Small intestine (tissue), 7 donors: ENCODE data around the gene TPM3. TPM values are rescaled to one million over a fixed set of nuclear protein-coding genes. Genes with fewer than 3 reads are reported as not detected.
A peak's percentile ranks its signal among the peaks of the same experiment; 100 is the strongest.
"Not testable (repeated sequence)": the region's sequence is repeated elsewhere in the genome, so short reads cannot be mapped to it uniquely, and the experiment has no call there.

ENCODE experiments used
- DNase-seq, 2 donors: peaks; one replicate each; pipeline versions ENCODE4 v3.0.0 to v3.0.0-alpha.2; 2013
- FAIRE-seq: peaks from 2 replicates; lab custom pipeline; 2012; peaks lifted over from hg19 to GRCh38; lab: Jason Lieb, UNC
- H3K27ac ChIP-seq, 3 donors: one replicate each; pipeline ENCODE4 v1.5.1; 2013; ENCODE audit warnings: low read length in 2 of 3, mild to moderate bottlenecking in 2 of 3, control low read depth in 1 of 3, inconsistent platforms in 1 of 3, low read depth in 1 of 3, moderate library complexity in 1 of 3
- H3K27me3 ChIP-seq, 3 donors: one replicate each; pipeline ENCODE4 v1.6.1; 2013; ENCODE audit warnings: low read length in 3 of 3, inconsistent platforms in 1 of 3; ENCODE audit not compliant: control insufficient read depth in 3 of 3, insufficient read depth in 3 of 3
- H3K36me3 ChIP-seq, 3 donors: one replicate each; pipeline ENCODE4 v1.6.1; 2013; ENCODE audit warnings: low read length in 3 of 3, inconsistent platforms in 1 of 3, low read depth in 1 of 3, mild to moderate bottlenecking in 1 of 3, moderate library complexity in 1 of 3; ENCODE audit not compliant: control insufficient read depth in 3 of 3, insufficient read depth in 2 of 3
- H3K4me1 ChIP-seq, 3 donors: one replicate each; pipeline ENCODE4 v1.6.1; 2013; ENCODE audit warnings: low read length in 2 of 3, inconsistent platforms in 1 of 3, low read depth in 1 of 3, mild to moderate bottlenecking in 1 of 3, moderate library complexity in 1 of 3; ENCODE audit not compliant: control insufficient read depth in 3 of 3, insufficient read depth in 2 of 3
- H3K4me3 ChIP-seq, 3 donors: one replicate each; pipeline ENCODE4 v1.5.1; 2013; ENCODE audit warnings: low read length in 3 of 3, control low read depth in 1 of 3, inconsistent platforms in 1 of 3, low read depth in 1 of 3, mild to moderate bottlenecking in 1 of 3, moderate library complexity in 1 of 3
- H3K9me3 ChIP-seq, 2 donors: one replicate each; pipeline ENCODE4 v1.6.1; 2013; ENCODE audit warnings: low read depth in 1 of 2, low read length in 1 of 2; ENCODE audit not compliant: control insufficient read depth in 2 of 2, insufficient read depth in 1 of 2
- WGBS, 3 donors: extraction: QIAGEN DNeasy Blood & Tissue Kit; methylation state at CpG; one replicate each; pipeline ENCODE4 v1.1.7; 2013; 5-methylcytosine and 5-hydroxymethylcytosine counted together
- polyA plus RNA-seq, 4 donors: library from polyadenylated mRNA; stranded (reverse) in 3 of 4; unstranded in 1 of 4; fragments of 200-250 nt in 3 of 4; fragments of 120-200 nt in 1 of 4; gene quantifications; one replicate each; pipeline versions ENCODE4 v1.2.1 to v1.2.3, GENCODE V29; 2013
- donor health status: healthy with polysubstance abuse.
- donor health status: control.
- donor health status: control.
- donor health status: Bipolar disorder and iron deficiency.
- donor health status: healthy.

Gene TPM3
- polyA plus RNA-seq, 4 donors = 244 to 335 (median 277) TPM

GRCh38 chr1:154219541-154219940 lies 27.6 kb upstream of the TPM3 start:
- FAIRE-seq (no peak), DNase-seq (peak; percentile 46 to 55)

DNA sequence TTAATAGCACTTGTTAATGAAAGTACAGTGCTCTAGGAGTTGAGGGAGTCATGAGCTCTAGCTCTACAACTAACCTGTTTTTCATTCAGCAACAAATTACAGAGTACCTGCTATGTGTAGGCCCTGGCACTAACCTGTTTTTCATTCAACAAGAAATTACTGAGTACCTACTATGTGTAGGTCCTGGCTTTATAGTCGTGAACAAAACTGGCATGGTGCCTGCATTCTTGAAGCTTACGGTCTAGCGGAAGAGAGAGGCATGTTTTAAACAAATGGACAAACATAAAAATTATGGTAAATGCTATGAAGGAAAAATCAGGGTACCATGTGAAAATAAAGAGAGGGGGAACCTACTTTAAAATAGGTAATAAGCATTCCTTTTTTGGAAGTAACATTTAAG lies 26.6 kb upstream of the TPM3 start:
- 60 to 62% (median 61%) methylated on average over 3 of the region's 3 CpGs for WGBS, 3 donors
- DNase-seq (no peak), FAIRE-seq (no peak)
- Histone ChIP-seq H3K9me3 (no peaks in the 10 kb centered on the region), H3K27ac (no peak overlapping the region), H3K4me3 (peak overlapping the region in 2 of 3 donors; percentile 73 to 87), H3K27me3 (no peaks in the 10 kb centered on the region), H3K4me1 (peaks cover 2 to 12% (median 12%) of the 10 kb centered on the region in 3 donors), H3K36me3 (peaks cover 9 to 29% (median 12%) of the 10 kb centered on the region in 3 donors)

More at GRCh38 chr1:154219541-154219940, 27.6 kb upstream of the TPM3 start:
- H3K27ac ChIP-seq = peak overlapping the region in 2 of 3 donors; percentile 94 to 98
- H3K4me3 ChIP-seq = peak overlapping the region; percentile 73 to 87 (median 81)
- no peaks in the 10 kb centered on the region for H3K27me3 ChIP-seq
- H3K36me3 ChIP-seq = peaks cover 3 to 23% (median 5%) of the 10 kb centered on the region in 3 donors
- H3K4me1 ChIP-seq = peaks cover 2 to 13% (median 12%) of the 10 kb centered on the region in 3 donors
- WGBS, 3 donors = 2 to 11% (median 5%) methylated on average over 5 of the region's 5 CpGs
- H3K9me3 ChIP-seq = no peaks in the 10 kb centered on the region

DNA sequence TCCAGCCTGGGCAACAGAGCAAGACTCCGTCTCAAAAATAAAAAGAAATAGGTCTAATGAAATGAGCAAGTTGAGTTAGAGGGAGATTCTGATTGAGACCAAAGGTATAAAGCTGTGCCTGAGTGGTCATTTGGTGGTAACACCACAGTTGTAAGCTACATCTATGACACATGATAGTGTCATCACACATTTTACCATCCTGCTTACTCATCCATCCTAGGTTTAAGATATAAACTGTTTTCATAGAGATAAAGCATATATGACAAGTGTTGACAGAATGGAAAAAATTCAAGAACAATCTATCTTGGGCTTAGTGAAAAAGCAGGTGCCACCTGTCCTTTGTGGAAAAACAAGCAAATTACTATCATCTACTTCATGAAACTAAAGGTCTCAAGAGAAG lies 21.4 kb upstream of the TPM3 start:
- WGBS, 3 donors = 80 to 100% (median 94%) methylated on average over 1 of the region's 1 CpG
- no peak for FAIRE-seq
- H3K36me3 ChIP-seq = peaks cover 16 to 66% (median 26%) of the 10 kb centered on the region in 3 donors

GRCh38 chr1:154212083-154212482 lies 20.2 kb upstream of the TPM3 start:
- peaks cover 20 to 71% (median 32%) of the 10 kb centered on the region in 3 donors for H3K36me3 ChIP-seq
- 95 to 97% (median 97%) methylated on average over 10 of the region's 10 CpGs for WGBS, 3 donors

More for the DNA sequence above, 21.4 kb upstream of the TPM3 start:
- H3K4me1 ChIP-seq = peaks cover 0 to 1% (median 0%) of the 10 kb centered on the region in 3 donors
- DNase-seq = no peak
- H3K27me3 ChIP-seq = no peaks in the 10 kb centered on the region
- no peak overlapping the region for H3K4me3 ChIP-seq
- no peak overlapping the region for H3K27ac ChIP-seq
- no peaks in the 10 kb centered on the region for H3K9me3 ChIP-seq

GRCh38 chr1:154208677-154209388 lies 16.9 kb upstream of the TPM3 start:
- DNase-seq (no peak), FAIRE-seq (no peak)
- WGBS, 3 donors = 88 to 90% (median 89%) methylated on average over 5 of the region's 5 CpGs
- no peaks in the 10 kb centered on the region for H3K9me3 ChIP-seq
- H3K36me3 ChIP-seq = peaks cover 15 to 64% (median 37%) of the 10 kb centered on the region in 3 donors
- H3K27me3 ChIP-seq = no peaks in the 10 kb centered on the region
- no peak overlapping the region for H3K27ac ChIP-seq
- no peak overlapping the region for H3K4me3 ChIP-seq
- H3K4me1 ChIP-seq = no peaks in the 10 kb centered on the region

More at GRCh38 chr1:154212083-154212482, 20.2 kb upstream of the TPM3 start:
- H3K27ac ChIP-seq = no peak overlapping the region
- H3K27me3 ChIP-seq = no peaks in the 10 kb centered on the region
- DNase-seq (no peak), FAIRE-seq (no peak)
- H3K4me3 ChIP-seq = no peak overlapping the region
- no peaks in the 10 kb centered on the region for H3K9me3 ChIP-seq
- H3K4me1 ChIP-seq = no peaks in the 10 kb centered on the region

GRCh38 chr1:154207262-154207661 lies 15.4 kb upstream of the TPM3 start:
- WGBS, 3 donors = 87 to 91% (median 88%) methylated on average over 9 of the region's 9 CpGs
- no peaks in the 10 kb centered on the region for H3K9me3 ChIP-seq
- H3K27me3 ChIP-seq = no peaks in the 10 kb centered on the region
- FAIRE-seq (no peak), DNase-seq (no peak)
- no peak overlapping the region for H3K27ac ChIP-seq
- H3K36me3 ChIP-seq = peaks cover 11 to 52% (median 26%) of the 10 kb centered on the region in 3 donors
- no peaks in the 10 kb centered on the region for H3K4me1 ChIP-seq
- no peak overlapping the region for H3K4me3 ChIP-seq

- 89 to 100% (median 97%) methylated on average over 1 of the region's 1 CpG for WGBS, 3 donors
- Histone ChIP-seq H3K4me1 (no peaks in the 10 kb centered on the region), H3K27ac (no peak within 1 kb of the TSS), H3K4me3 (no peak within 1 kb of the TSS), H3K36me3 (peaks cover 7 to 42% (median 24%) of the 10 kb centered on the region in 3 donors), H3K27me3 (no peaks in the 10 kb centered on the region), H3K9me3 (no peaks in the 10 kb centered on the region)
- FAIRE-seq = no peak
- peak in 1 of 2 donors; percentile 19 for DNase-seq
Observed at GRCh38 chr1:154206196-154206595, 14.3 kb upstream of the TPM3 start, which contains the start of gene CFAP141. Gene CFAP141 (minus strand): TSS chr1:154206333. CDS start chr1:154206307, 26 bp downstream.

DNA sequence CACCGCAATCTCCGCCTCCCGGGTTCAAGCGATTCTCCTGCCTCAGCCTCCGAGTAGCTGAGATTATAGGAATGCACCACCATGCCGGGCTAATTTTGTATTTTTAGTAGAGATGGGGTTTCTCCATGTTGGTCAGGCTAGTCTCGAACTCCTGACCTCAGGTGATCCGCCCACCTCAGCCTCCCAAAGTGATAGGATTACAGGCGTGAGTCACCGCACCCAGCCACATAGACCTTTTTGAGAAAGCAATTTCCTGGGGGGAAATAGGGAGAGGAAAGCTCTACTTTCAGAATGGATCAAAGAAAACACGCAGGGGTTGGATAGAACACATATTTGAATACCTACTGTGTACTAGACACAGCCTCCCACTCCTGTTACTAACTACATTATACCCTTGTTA lies 13.9 kb upstream of the TPM3 start:
- H3K27me3 ChIP-seq, DNase-seq, H3K9me3 ChIP-seq, H3K4me3 ChIP-seq, H3K27ac ChIP-seq, H3K4me1 ChIP-seq, FAIRE-seq: not testable (repeated sequence)
- peaks cover 7 to 39% (median 21%) of the 10 kb centered on the region in 3 donors for H3K36me3 ChIP-seq
- 88 to 93% (median 91%) methylated on average over 11 of the region's 11 CpGs for WGBS, 3 donors
